IMR-90 (cell line): ENCODE measurements around the gene ASTN2. TPM values are rescaled to one million over a fixed set of nuclear protein-coding genes. Genes with fewer than 3 reads are reported as not detected.

Source experiments
- ATAC-seq: fragments of 200-7000 bp; cut with Tn5 transposase; 2 replicates; pipeline ENCODE4 v1.9.1; 2020; ENCODE audit warnings: low read depth, mild to moderate bottlenecking, moderate library complexity
- BruUV-seq: library from RNA; stranded (reverse); fragments of 400-500 nt; replicated peaks from 2 replicates; lab custom pipeline; 2021; lab: Mats Ljungman, UMichigan
- CTCF ChIA-PET: fragments of 300-600 bp; formaldehyde crosslinking; extraction: SDS; loops from one replicate; lab custom pipeline; 2021; ENCODE audit warnings: antibody characterized with exemption; lab: Yijun Ruan, JAX
- POLR2A ChIA-PET: fragments of 300-600 bp; sonication (Branson Sonifier 250); formaldehyde crosslinking; loops from one replicate; lab custom pipeline; 2022; ENCODE audit warnings: antibody characterized with exemption; ENCODE audit not compliant: unreplicated experiment; lab: Charles Lee
- DNase-seq: peaks from one replicate; pipeline ENCODE4 v3.0.0; 2013
- H2AFZ ChIP-seq: replicated peaks from 2 replicates; pipeline ENCODE3; 2013; ENCODE audit warnings: low read length, mild to moderate bottlenecking; ENCODE audit not compliant: poor library complexity
- H2AK5ac ChIP-seq: 2 replicates; pipeline ENCODE4 v1.6.1; 2013; ENCODE audit warnings: low read depth, low read length, inconsistent platforms
- H2AK9ac ChIP-seq: replicated peaks from 2 replicates; pipeline ENCODE3; 2013; ENCODE audit warnings: mild to moderate bottlenecking, low read depth, low read length, moderate library complexity; ENCODE audit not compliant: poor library complexity
- H2BK120ac ChIP-seq: 2 replicates; pipeline ENCODE4 v1.6.1; 2013; ENCODE audit warnings: low read depth, low read length, inconsistent platforms
- H2BK15ac ChIP-seq: 3 replicates; pipeline ENCODE4 v1.6.1; 2013; ENCODE audit warnings: low read depth, low read length, inconsistent platforms
- H2BK20ac ChIP-seq: 2 replicates; pipeline ENCODE4 v1.6.1; 2013; ENCODE audit warnings: low read depth, mild to moderate bottlenecking, inconsistent platforms, low read length, moderate library complexity
- H2BK5ac ChIP-seq: 2 replicates; pipeline ENCODE4 v1.6.1; 2013; ENCODE audit warnings: mild to moderate bottlenecking, low read depth, low read length, inconsistent platforms; ENCODE audit not compliant: poor library complexity, severe bottlenecking
- H3K14ac ChIP-seq: replicated peaks from 2 replicates; pipeline ENCODE4 v1.6.1; 2013; ENCODE audit warnings: low read depth, low read length, inconsistent platforms
- H3K18ac ChIP-seq: 2 replicates; pipeline ENCODE4 v1.6.1; 2013; ENCODE audit warnings: low read depth, low read length, control low read depth
- H3K23ac ChIP-seq: 2 replicates; pipeline ENCODE4 v1.6.1; 2013; ENCODE audit warnings: low read depth, low read length, inconsistent platforms
- H3K27ac ChIP-seq: 2 replicates; pipeline ENCODE4 v1.5.1; 2013; ENCODE audit warnings: mild to moderate bottlenecking, control low read depth, low read length; ENCODE audit not compliant: insufficient read depth
- H3K27me3 ChIP-seq: 2 replicates; pipeline ENCODE4 v1.6.1; 2013; ENCODE audit warnings: low read length; ENCODE audit not compliant: control insufficient read depth, insufficient read depth
- H3K36me3 ChIP-seq: 2 replicates; pipeline ENCODE4 v1.6.1; 2013; ENCODE audit warnings: low read length, mixed read lengths; ENCODE audit not compliant: control insufficient read depth, insufficient read depth
- H3K4ac ChIP-seq: 2 replicates; pipeline ENCODE4 v1.6.1; 2013; ENCODE audit warnings: low read depth, low read length, inconsistent platforms
- H3K4me1 ChIP-seq: 2 replicates; pipeline ENCODE4 v1.6.1; 2013; ENCODE audit warnings: low read length, mixed read lengths; ENCODE audit not compliant: control insufficient read depth, insufficient read depth
- H3K4me2 ChIP-seq: 2 replicates; pipeline ENCODE4 v1.6.1; 2013; ENCODE audit warnings: low read depth, mild to moderate bottlenecking, control low read depth, low read length, moderate library complexity
- H3K4me3 ChIP-seq: 2 replicates; pipeline ENCODE4 v1.5.1; 2013; ENCODE audit warnings: low read depth, mild to moderate bottlenecking, control low read depth, low read length, moderate library complexity; ENCODE audit not compliant: insufficient read depth
- H3K56ac ChIP-seq: 2 replicates; pipeline ENCODE4 v1.6.1; 2013; ENCODE audit warnings: low read length, inconsistent platforms; ENCODE audit not compliant: insufficient read depth; ENCODE audit errors: extremely low read depth
- H3K79me1 ChIP-seq, 2 experiments: 2 replicates each; pipeline ENCODE4 v1.6.1; 2013; ENCODE audit warnings: low read length in 2 of 2, inconsistent platforms in 1 of 2, low read depth in 1 of 2
- H3K9ac ChIP-seq: 2 replicates; pipeline ENCODE4 v1.6.1; 2013; ENCODE audit warnings: low read depth, low read length, control low read depth
- H3K9me1 ChIP-seq: 2 replicates; pipeline ENCODE4 v1.6.1; 2013; ENCODE audit warnings: low read length, inconsistent platforms; ENCODE audit not compliant: insufficient read depth
- H3K9me3 ChIP-seq: 2 replicates; pipeline ENCODE4 v1.6.1; 2013; ENCODE audit warnings: low read length; ENCODE audit not compliant: control insufficient read depth, insufficient read depth
- H4K20me1 ChIP-seq: 2 replicates; pipeline ENCODE4 v1.6.1; 2013; ENCODE audit warnings: low read length, inconsistent platforms; ENCODE audit not compliant: insufficient read depth
- H4K5ac ChIP-seq: 2 replicates; pipeline ENCODE4 v1.6.1; 2013; ENCODE audit warnings: mild to moderate bottlenecking, low read depth, low read length, control low read depth
- H4K8ac ChIP-seq, 2 experiments: 2 replicates each; pipeline ENCODE4 v1.6.1; 2013; ENCODE audit warnings: low read depth in 2 of 2, low read length in 2 of 2, control low read depth in 1 of 2, inconsistent platforms in 1 of 2
- H4K91ac ChIP-seq: 2 replicates; pipeline ENCODE4 v1.6.1; 2013; ENCODE audit warnings: low read depth, low read length, inconsistent platforms; ENCODE audit not compliant: insufficient read depth
- MAFK ChIP-seq: IDR thresholded peaks from 2 replicates; pipeline ENCODE4 v1.6.1; 2012; ENCODE audit warnings: low read depth, low read length, improper control_type of control experiment
- SMC3 ChIP-seq: fragments of 150-350 bp; IDR thresholded peaks from 2 replicates; pipeline ENCODE4 v1.6.1; 2016; ENCODE audit warnings: low read depth, mild to moderate bottlenecking, antibody characterized with exemption, low read length, moderate library complexity
- WGBS, 2 experiments: methylation state at CpG; one replicate each; pipeline versions ENCODE4 v1.1.5 to v1.1.7; 2013; ENCODE audit warnings: missing lambda C conversion rate in 2 of 2; ENCODE audit not compliant: insufficient read length in 1 of 2; ENCODE audit errors: extremely low coverage in 2 of 2; 5-methylcytosine and 5-hydroxymethylcytosine counted together
- dilution Hi-C: fragments of 300-500 bp; cut with HindIII; formaldehyde crosslinking; loops from one replicate; pipeline ENCODE4 v1.14.3; 2018; ENCODE audit warnings: low sequenced_read_pairs; ENCODE audit not compliant: unreplicated experiment
- in situ Hi-C: fragments of 300-500 bp; cut with MboI; formaldehyde crosslinking; loops from 3 replicates; pipeline ENCODE4 v1.14.3; 2019; ENCODE audit warnings: low sequenced_read_pairs, inconsistent platforms, mixed read lengths
- intact Hi-C: fragments of 100-400 bp; cut with micrococcal nuclease; formaldehyde crosslinking; loops from 2 replicates; pipeline ENCODE4 v1.10.0; 2022
- polyA plus RNA-seq, 3 experiments: library from polyadenylated mRNA; depleted of rRNA; stranded (reverse); fragments of >200 nt; gene quantifications; 2 replicates each; pipeline ENCODE4 v1.2.3, GENCODE V29; 2012; ENCODE audit warnings: low replicate concordance in 1 of 3
- total RNA-seq: library from RNA; depleted of rRNA; stranded (reverse); fragments of >200 nt; gene quantifications from 2 replicates; pipeline ENCODE4 v1.2.3, GENCODE V29; 2012

ASTN2 gene
- total and polyA plus RNA-seq, 2 of the 4 experiments (the other 2 are of a cell fraction), result 3.8 to 6.8 TPM

GRCh38 chr9:117416856-117417255 is 2.0 kb upstream of the ASTN2 start:
- Histone ChIP-seq H2AK9ac (no peak overlapping the region), H3K23ac (no peak overlapping the region), H4K8ac (no peak overlapping the region), H3K14ac (no peak overlapping the region), H2BK5ac (no peak overlapping the region), H2AK5ac (no peak overlapping the region), H3K4me1 (no peaks in the 10 kb centered on the region), H3K27me3 (peaks cover 34% of the 10 kb centered on the region), H2AFZ (no peak overlapping the region), H3K79me1 (no peaks in the 10 kb centered on the region), H3K4ac (no peak overlapping the region), H2BK15ac (no peak overlapping the region), H3K4me3 (no peak overlapping the region), H4K20me1 (no peaks in the 10 kb centered on the region), H2BK20ac (no peak overlapping the region), H3K9ac (no peak overlapping the region), H2BK120ac (no peak overlapping the region), H3K56ac (no peak overlapping the region), H3K27ac (no peak overlapping the region), H4K5ac (no peak overlapping the region), H3K18ac (no peak overlapping the region), H4K91ac (no peak overlapping the region), H3K9me3 (no peaks in the 10 kb centered on the region), H3K36me3 (no peaks in the 10 kb centered on the region), H3K9me1 (no peaks in the 10 kb centered on the region), H3K4me2 (no peak overlapping the region)
- POLR2A ChIA-PET, result no interaction called here
- no peak for TF ChIP-seq SMC3
- peak; percentile 65 for TF ChIP-seq MAFK
- DNase-seq (no peak), ATAC-seq (no peak)
- dilution Hi-C loops, result no loop called here
- in situ Hi-C loops, result no loop called here
- no TSS peak for BruUV-seq
- 80% methylated on average over 1 of the region's 2 CpGs; no CpG with 5 or more reads in 1 of the 2 experiments for WGBS, 2 experiments
- intact Hi-C loops, result no loop called here
- CTCF ChIA-PET, result no interaction called here
